Measurements from ENCODE around the gene UBE2O. TPM values are rescaled to one million over a fixed set of nuclear protein-coding genes. Genes with fewer than 3 reads are reported as not detected.

UBE2O gene
- total RNA-seq, 2 experiments from 2014 or later, result 30.5 to 31.3 TPM

- Mint-ChIP-seq H3K9me3 (no peaks in the 10 kb centered on the region), H3K4me3 (no peak overlapping the region), H3K4me1 (no peaks in the 10 kb centered on the region), H3K27ac (no peak overlapping the region), H3K36me3 (ENCODE audit: low read depth) (peaks cover 2% of the 10 kb centered on the region), H3K27me3 (no peaks in the 10 kb centered on the region)
- DNase-seq, result no peak
- ChIA-PET POLR2A (no interaction called here), CTCF (interaction anchor here (2.2 kb wide), 1 partner anchor 18 kb away, joined by 6 read pairs; no protein-coding TSS in a partner anchor)
Measured at GRCh38 chr17:76426853-76427252, 26.1 kb downstream of the UBE2O start.

GRCh38 chr17:76422860-76423259 is 30.1 kb downstream of the UBE2O start:
- no peak overlapping the region for H3K27ac Mint-ChIP-seq
- H3K9me3 Mint-ChIP-seq, result no peaks in the 10 kb centered on the region
- POLR2A ChIA-PET, result no interaction called here

GRCh38 chr17:76422406-76422805 is 30.5 kb downstream of the UBE2O start:
- peaks cover 6% of the 10 kb centered on the region for H3K4me1 Mint-ChIP-seq
- no peaks in the 10 kb centered on the region for H3K9me3 Mint-ChIP-seq
- H3K27me3 Mint-ChIP-seq, result no peaks in the 10 kb centered on the region
- H3K27ac Mint-ChIP-seq, result no peak overlapping the region
- H3K4me3 Mint-ChIP-seq, result no peak overlapping the region
- no peak for DNase-seq
- ChIA-PET POLR2A (no interaction called here), CTCF (interaction anchor here (1.3 kb wide), 1 partner anchor 8 kb away, joined by 3 read pairs; no protein-coding TSS in a partner anchor)
- H3K36me3 Mint-ChIP-seq (ENCODE audit: low read depth), result no peaks in the 10 kb centered on the region

More at GRCh38 chr17:76422860-76423259, 30.1 kb downstream of the UBE2O start:
- DNase-seq, result no peak
- H3K27me3 Mint-ChIP-seq, result no peaks in the 10 kb centered on the region
- CTCF ChIA-PET, result interaction anchor here (0.8 to 1.3 kb wide), 3 partner anchors 9 to 33 kb away, joined by 3 to 4 read pairs (median 3); no protein-coding TSS in a partner anchor
- peaks cover 2% of the 10 kb centered on the region for H3K4me1 Mint-ChIP-seq
- H3K36me3 Mint-ChIP-seq (ENCODE audit: low read depth), result no peaks in the 10 kb centered on the region
- no peak overlapping the region for H3K4me3 Mint-ChIP-seq

DNA sequence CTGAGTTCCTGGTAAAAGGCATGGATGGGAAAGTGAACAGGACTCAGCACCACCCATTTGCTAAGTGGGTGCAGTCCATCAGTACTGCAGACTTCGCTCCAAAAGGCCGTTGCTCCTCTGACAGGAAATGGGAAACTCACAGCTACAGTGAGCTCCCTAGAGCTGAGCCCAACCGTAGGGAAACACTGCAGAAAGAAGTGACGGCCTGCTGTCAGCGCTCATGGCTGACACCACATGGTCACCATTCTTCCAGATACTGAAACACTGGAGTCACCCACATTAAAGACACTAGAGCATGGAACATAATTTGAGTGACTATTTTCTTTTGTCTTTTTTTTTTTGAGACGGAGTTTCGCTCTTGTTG is 31.9 kb downstream of the UBE2O start:
- no peaks in the 10 kb centered on the region for H3K36me3 Mint-ChIP-seq (ENCODE audit: low read depth)
- no peak overlapping the region for H3K4me3 Mint-ChIP-seq
- H3K27ac Mint-ChIP-seq, result no peak overlapping the region
- CTCF ChIA-PET, result no interaction called here
- no peaks in the 10 kb centered on the region for H3K9me3 Mint-ChIP-seq
- H3K4me1 Mint-ChIP-seq, result peaks cover 6% of the 10 kb centered on the region
- POLR2A ChIA-PET, result no interaction called here
- H3K27me3 Mint-ChIP-seq, result no peaks in the 10 kb centered on the region
- DNase-seq, result no peak

- H3K4me1 Mint-ChIP-seq, result peaks cover 6% of the 10 kb centered on the region
- H3K9me3 Mint-ChIP-seq, result no peaks in the 10 kb centered on the region
- no peak for DNase-seq
- no peak overlapping the region for H3K4me3 Mint-ChIP-seq
- H3K27ac Mint-ChIP-seq, result no peak overlapping the region
- POLR2A ChIA-PET, result no interaction called here
- CTCF ChIA-PET, result no interaction called here
- H3K36me3 Mint-ChIP-seq (ENCODE audit: low read depth), result no peaks in the 10 kb centered on the region
- H3K27me3 Mint-ChIP-seq, result no peaks in the 10 kb centered on the region
Measured at GRCh38 chr17:76420356-76421043, 32.5 kb downstream of the UBE2O start.

DNA sequence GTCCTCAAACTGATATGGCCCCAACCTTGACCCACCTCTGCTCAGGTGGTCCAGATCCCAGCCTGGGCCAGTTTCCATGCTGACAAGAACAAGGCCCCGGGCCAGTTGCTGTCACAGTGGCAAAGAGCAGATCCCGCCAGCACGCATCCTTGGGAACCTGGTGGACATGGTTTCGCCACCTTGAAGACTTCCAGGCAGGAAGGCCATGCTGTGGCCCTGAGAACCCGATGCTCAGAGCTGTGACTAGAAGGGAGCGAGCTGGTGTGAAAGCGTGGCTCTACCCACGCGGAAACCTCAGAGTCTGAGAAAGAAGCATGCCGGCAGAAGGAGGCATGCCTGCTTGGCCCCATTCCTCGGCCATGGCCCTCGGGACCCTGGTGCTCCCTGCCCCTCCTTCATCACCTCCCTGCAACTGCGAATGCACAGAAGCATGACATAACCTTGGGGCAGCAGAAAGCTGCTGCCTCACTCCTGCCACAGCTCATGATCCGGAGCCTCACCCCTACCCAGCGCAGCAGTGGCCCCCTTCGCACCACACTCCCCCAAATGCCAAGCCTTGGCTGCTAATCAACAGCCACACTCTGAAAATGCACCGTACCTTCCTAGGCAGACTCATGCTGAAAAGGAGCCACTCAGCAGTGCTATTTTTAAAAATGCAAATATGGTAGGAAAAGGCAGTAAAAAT is 33.2 kb downstream of the UBE2O start:
- no peak for DNase-seq
- Mint-ChIP-seq H3K27ac (no peak overlapping the region), H3K4me1 (peaks cover 6% of the 10 kb centered on the region), H3K4me3 (no peak overlapping the region), H3K36me3 (ENCODE audit: low read depth) (no peaks in the 10 kb centered on the region), H3K9me3 (no peaks in the 10 kb centered on the region), H3K27me3 (no peaks in the 10 kb centered on the region)
- CTCF ChIA-PET, result interaction anchor here (1.2 kb wide), 1 partner anchor 20 kb away, joined by 3 read pairs; no protein-coding TSS in a partner anchor
- POLR2A ChIA-PET, result no interaction called here

- Mint-ChIP-seq H3K36me3 (ENCODE audit: low read depth) (no peaks in the 10 kb centered on the region), H3K4me3 (no peak overlapping the region), H3K4me1 (peaks cover 6% of the 10 kb centered on the region), H3K9me3 (no peaks in the 10 kb centered on the region), H3K27ac (no peak overlapping the region), H3K27me3 (no peaks in the 10 kb centered on the region)
- CTCF ChIA-PET, result interaction anchor here (0.7 to 1.6 kb wide), 2 partner anchors 26 to 95 kb away, joined by 3 to 4 read pairs; no protein-coding TSS in a partner anchor
- no peak for DNase-seq
- POLR2A ChIA-PET, result no interaction called here
Measured at GRCh38 chr17:76417499-76418143, 35.3 kb downstream of the UBE2O start.

DNA sequence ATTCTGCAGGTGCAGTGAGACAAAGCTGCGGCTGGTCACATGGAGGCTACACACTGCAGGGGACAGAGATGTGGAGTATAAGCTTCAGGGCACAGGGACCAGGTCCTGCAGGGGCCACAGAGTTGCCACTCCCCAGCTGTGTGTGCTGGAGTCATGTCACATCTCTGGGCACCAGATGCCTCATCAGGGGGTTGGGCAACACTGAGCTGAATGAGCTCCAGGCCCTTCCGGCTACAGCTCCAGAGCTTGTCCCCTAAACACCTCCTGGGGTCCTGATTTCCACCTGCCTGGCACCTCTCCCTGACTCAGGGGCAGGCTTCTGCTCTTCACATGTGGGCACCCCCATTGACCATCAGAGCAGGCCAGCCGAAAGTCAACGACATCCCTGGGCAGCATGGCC is 36.1 kb downstream of the UBE2O start:
- POLR2A ChIA-PET, result no interaction called here
- no peak for DNase-seq
- H3K27ac Mint-ChIP-seq, result no peak overlapping the region
- H3K9me3 Mint-ChIP-seq, result no peaks in the 10 kb centered on the region
- H3K4me3 Mint-ChIP-seq, result no peak overlapping the region
- CTCF ChIA-PET, result interaction anchor here (1.0 to 2.4 kb wide), 6 partner anchors 18 to 96 kb away, joined by 3 to 6 read pairs (median 4); no protein-coding TSS in a partner anchor
- H3K27me3 Mint-ChIP-seq, result no peaks in the 10 kb centered on the region
- H3K4me1 Mint-ChIP-seq, result peaks cover 6% of the 10 kb centered on the region
- no peaks in the 10 kb centered on the region for H3K36me3 Mint-ChIP-seq (ENCODE audit: low read depth)

DNA sequence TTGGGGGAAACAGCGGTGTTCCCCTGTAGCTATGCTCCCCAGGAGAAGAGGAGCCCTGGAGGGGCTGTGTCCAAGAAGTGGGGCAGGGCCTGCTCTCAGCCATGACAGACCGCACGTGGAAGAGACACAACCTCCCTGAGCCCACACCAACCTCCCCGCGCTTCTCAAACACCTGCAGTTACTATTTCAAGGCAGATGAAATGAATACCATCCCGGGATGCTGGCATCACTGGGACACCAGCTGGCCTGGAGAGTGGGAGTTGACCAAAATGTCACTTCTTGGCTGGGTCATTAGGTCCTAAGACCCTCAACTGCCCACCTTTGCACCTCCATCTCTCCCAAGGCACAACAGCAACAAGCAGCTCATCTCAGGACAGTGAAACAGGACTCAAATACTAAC is 36.5 kb downstream of the UBE2O start:
- POLR2A ChIA-PET, result no interaction called here
- H3K4me3 Mint-ChIP-seq, result no peak overlapping the region

GRCh38 chr17:76415786-76416185 is 37.2 kb downstream of the UBE2O start:
- no peak overlapping the region for H3K27ac Mint-ChIP-seq
- ChIA-PET POLR2A (no interaction called here), CTCF (interaction anchor here (1.2 to 2.4 kb wide), 4 partner anchors 19 to 94 kb away, joined by 3 to 6 read pairs (median 4); no protein-coding TSS in a partner anchor)
- H3K9me3 Mint-ChIP-seq, result no peaks in the 10 kb centered on the region
- H3K4me3 Mint-ChIP-seq, result no peak overlapping the region
- no peaks in the 10 kb centered on the region for H3K36me3 Mint-ChIP-seq (ENCODE audit: low read depth)
- DNase-seq, result no peak
- H3K27me3 Mint-ChIP-seq, result no peaks in the 10 kb centered on the region
- peaks cover 6% of the 10 kb centered on the region for H3K4me1 Mint-ChIP-seq

More for the DNA sequence above, 36.5 kb downstream of the UBE2O start:
- Mint-ChIP-seq H3K36me3 (ENCODE audit: low read depth) (no peaks in the 10 kb centered on the region), H3K9me3 (no peaks in the 10 kb centered on the region), H3K27ac (no peak overlapping the region), H3K27me3 (no peaks in the 10 kb centered on the region), H3K4me1 (peaks cover 6% of the 10 kb centered on the region)
- DNase-seq, result no peak
- CTCF ChIA-PET, result interaction anchor here (0.6 to 2.4 kb wide), 7 partner anchors 18 to 96 kb away, joined by 3 to 6 read pairs (median 4); no protein-coding TSS in a partner anchor

DNA sequence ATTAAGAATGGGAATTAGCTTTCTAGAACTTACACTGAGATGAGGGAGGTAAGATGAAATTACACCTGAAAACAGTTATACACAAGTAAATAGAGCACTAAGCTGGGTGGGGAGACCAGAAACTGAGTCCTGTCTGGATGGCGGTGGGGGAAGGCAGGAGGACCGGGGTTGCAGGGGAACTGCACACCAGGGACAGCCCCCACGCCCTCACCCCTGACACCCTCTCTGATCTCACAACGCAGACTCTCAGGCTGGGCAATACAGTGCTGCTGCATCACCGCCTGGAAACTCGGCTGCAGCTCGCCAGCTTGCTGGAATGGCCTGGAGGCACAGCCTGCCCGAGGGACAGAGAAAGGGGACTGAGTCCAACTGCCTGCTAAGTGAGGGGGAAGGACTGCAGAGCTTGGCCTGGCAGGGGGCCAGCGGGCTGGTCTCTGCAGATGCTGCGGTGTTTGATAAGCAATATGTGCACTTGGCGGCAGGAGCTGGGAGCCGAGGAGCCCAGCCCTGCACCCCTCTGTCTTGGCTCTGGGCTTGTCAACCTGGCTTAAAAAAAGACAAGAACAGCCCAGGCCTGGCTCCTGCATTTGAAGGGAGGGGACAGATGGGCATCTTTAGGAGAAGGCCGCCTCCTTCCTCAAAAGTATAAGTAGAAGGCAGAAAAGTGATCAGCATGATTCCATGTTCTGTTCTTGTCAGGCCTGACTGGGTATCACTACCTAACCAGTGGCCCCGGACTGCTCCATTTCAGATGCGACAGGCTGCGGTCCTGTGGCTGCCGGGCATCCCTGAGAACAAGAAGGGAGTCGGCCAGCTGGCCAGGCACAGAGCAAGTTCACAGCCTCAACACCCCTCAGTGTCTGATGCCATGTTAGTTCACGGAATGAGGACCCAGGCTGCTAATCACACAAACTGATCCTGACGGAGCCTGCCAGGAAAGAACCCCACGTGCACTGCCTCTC is 38.3 kb downstream of the UBE2O start:
- Mint-ChIP-seq H3K27ac (no peak overlapping the region), H3K4me3 (no peak overlapping the region), H3K27me3 (no peaks in the 10 kb centered on the region), H3K4me1 (peaks cover 6% of the 10 kb centered on the region), H3K36me3 (ENCODE audit: low read depth) (no peaks in the 10 kb centered on the region), H3K9me3 (no peaks in the 10 kb centered on the region)
- CTCF ChIA-PET, result interaction anchor here (0.6 to 2.4 kb wide), 10 partner anchors 9 to 256 kb away, joined by 3 to 7 read pairs (median 3); partner anchors contain the start of gene UBE2O
- DNase-seq, result no peak
- POLR2A ChIA-PET, result no interaction called here

DNA sequence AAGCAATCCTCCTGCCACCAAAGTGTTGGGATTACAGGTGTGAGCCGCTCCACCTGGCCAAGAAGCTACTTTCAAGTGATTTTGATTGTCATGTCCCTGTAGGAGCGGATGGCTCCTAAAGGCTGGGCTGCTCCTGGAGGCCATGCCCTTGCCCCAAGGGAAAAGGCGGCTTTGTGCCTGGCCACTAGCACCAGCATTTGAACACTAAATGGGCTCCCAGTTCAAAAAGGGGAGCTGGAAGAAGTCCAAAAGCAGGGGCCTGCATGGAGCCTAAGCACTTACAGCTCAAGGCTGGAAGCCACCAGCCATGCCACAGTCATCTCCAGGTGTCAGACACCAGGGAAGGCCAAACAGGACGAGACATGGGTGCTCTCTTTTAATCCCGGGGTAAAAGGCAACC is 41.7 kb downstream of the UBE2O start:
- Mint-ChIP-seq H3K27me3 (no peaks in the 10 kb centered on the region), H3K27ac (no peak overlapping the region), H3K9me3 (no peaks in the 10 kb centered on the region), H3K4me3 (no peak overlapping the region), H3K4me1 (peaks cover 6% of the 10 kb centered on the region), H3K36me3 (ENCODE audit: low read depth) (no peaks in the 10 kb centered on the region)
- POLR2A ChIA-PET, result interaction anchor here (1.1 kb wide), 1 partner anchor 13 kb away, joined by 4 read pairs; no protein-coding TSS in a partner anchor
- DNase-seq, result no peak
- CTCF ChIA-PET, result interaction anchor here (0.6 to 2.0 kb wide), 4 partner anchors 13 to 117 kb away, joined by 3 to 19 read pairs (median 3); no protein-coding TSS in a partner anchor

Measured in activated CD4-positive, alpha-beta T cell treated with anti-CD3 and anti-CD28 coated beads, Interleukin-2, amount 10 ng/mL, durations not matched to agents 7 days and 5 days (primary cell).